Sigmoid colon (tissue), 7 donors: Measurements from ENCODE around the gene MAS1L. TPM values are rescaled to one million over a fixed set of nuclear protein-coding genes. Genes with fewer than 3 reads are reported as not detected.
"Not testable (repeated sequence)": the region's sequence is repeated elsewhere in the genome, so short reads cannot be mapped to it uniquely, and the experiment has no call there.

Source experiments
- DNase-seq: peaks from one replicate; pipeline ENCODE4 v3.0.0-alpha.2; 2019
- H3K27ac ChIP-seq, 4 donors: fragments of 200-600 bp; sonication (generic); one replicate each; pipeline ENCODE4 v1.5.1; 2016 to 2019; ENCODE audit warnings: mild to moderate bottlenecking in 1 of 4
- H3K27me3 ChIP-seq, 3 donors: fragments of 200-600 bp; sonication (generic); one replicate each; pipeline ENCODE4 v1.5.1; 2019; ENCODE audit warnings: mild to moderate bottlenecking in 1 of 3
- H3K36me3 ChIP-seq, 4 donors: fragments of 200-600 bp; sonication (generic); one replicate each; pipeline ENCODE4 v1.5.1; 2016 to 2019
- H3K4me1 ChIP-seq, 4 donors: fragments of 200-600 bp; sonication (generic); one replicate each; pipeline ENCODE4 v1.5.1; 2017 to 2019
- H3K4me3 ChIP-seq, 4 donors: fragments of 200-600 bp; sonication (generic); one replicate each; pipeline ENCODE4 v1.5.1; 2017 to 2019; ENCODE audit warnings: mild to moderate bottlenecking in 2 of 4, moderate library complexity in 1 of 4
- H3K9me3 ChIP-seq, 4 donors: fragments of 200-600 bp in 3 of 4; sonication (generic) in 3 of 4; one replicate each; pipeline versions ENCODE4 v1.5.1 to v1.6.1; 2013 to 2019
- CTCF ChIP-seq, 4 experiments: fragments of 450-650 bp in 3 of 4; fragments of 200-600 bp in 1 of 4; IDR thresholded peaks; one replicate each; pipeline ENCODE4 v1.5.1; 2016 to 2019; ENCODE audit warnings: antibody characterized with exemption in 4 of 4, mild to moderate bottlenecking in 3 of 4, moderate library complexity in 2 of 4
- EP300 ChIP-seq, 4 donors: sonication (generic); formaldehyde crosslinking; IDR thresholded peaks; one replicate each; pipeline ENCODE4 v1.6.1; 2017; ENCODE audit warnings: antibody characterized with exemption in 4 of 4
- POLR2A ChIP-seq, 2 donors: fragments of 450-650 bp; IDR thresholded peaks; one replicate each; pipeline ENCODE4 v1.6.1; 2016; ENCODE audit warnings: antibody characterized with exemption in 2 of 2, mild to moderate bottlenecking in 2 of 2, moderate library complexity in 2 of 2
- POLR2AphosphoS5 ChIP-seq, 4 donors: sonication (generic); formaldehyde crosslinking; IDR thresholded peaks; one replicate each; pipeline ENCODE4 v1.6.1; 2017; ENCODE audit warnings: antibody characterized with exemption in 4 of 4
- WGBS, 2 donors: extraction: QIAGEN DNeasy Blood & Tissue Kit; methylation state at CpG; one replicate each; pipeline ENCODE4 v1.1.7; 2013; 5-methylcytosine and 5-hydroxymethylcytosine counted together
- intact Hi-C: fragments of 100-400 bp; cut with DNase I; formaldehyde crosslinking; loops from one replicate; pipeline ENCODE4 v1.15.1; 2023
- polyA plus RNA-seq, 3 donors: library from polyadenylated mRNA; stranded (reverse); fragments of 200-250 nt; gene quantifications; one replicate each; pipeline ENCODE4 v1.2.3, GENCODE V29; 2013
- total RNA-seq, 4 donors: library from RNA; depleted of rRNA; stranded (reverse); fragments of >200 nt; gene quantifications; one replicate each; pipeline ENCODE4 v1.1.0, GENCODE V29; 2016
- donor health status: healthy with polysubstance abuse.
- donor health status: Bipolar disorder and iron deficiency.
- donor health status: healthy.

Gene MAS1L
- total and polyA plus RNA-seq, 7 donors: not detected

GRCh38 chr6:29442719-29443118 is 45.0 kb downstream of the MAS1L start:
- H3K27me3 ChIP-seq: no peaks in the 10 kb centered on the region
- 86 to 94% methylated on average over 1 of the region's 1 CpG for WGBS, 2 donors
- H3K9me3 ChIP-seq: no peaks in the 10 kb centered on the region
- intact Hi-C loops: no loop called here
- no peak overlapping the region for H3K27ac ChIP-seq
- no peak overlapping the region for H3K4me3 ChIP-seq
- TF ChIP-seq EP300 (IDR thresholded peaks at IDR 0.05) (no peak), POLR2AphosphoS5 (IDR thresholded peaks at IDR 0.05) (no peak), CTCF (IDR thresholded peaks at IDR 0.05) (no peak), POLR2A (IDR thresholded peaks at IDR 0.05) (no peak)
- no peaks in the 10 kb centered on the region for H3K36me3 ChIP-seq
- H3K4me1 ChIP-seq: no peaks in the 10 kb centered on the region
- no peak for DNase-seq

GRCh38 chr6:29439006-29439405 is 48.8 kb downstream of the MAS1L start, which contains the start of gene OR10C1:
OR10C1 (plus strand) TSS chr6:29439306; CDS start chr6:29440016, 710 bp downstream.
- Histone ChIP-seq H3K4me3 (no peak within 1 kb of the TSS), H3K4me1 (no peaks in the 10 kb centered on the region), H3K27me3 (no peaks in the 10 kb centered on the region), H3K36me3 (no peaks in the 10 kb centered on the region), H3K27ac (no peak within 1 kb of the TSS), H3K9me3 (no peaks in the 10 kb centered on the region)
- no peak for DNase-seq
- TF ChIP-seq EP300 (IDR thresholded peaks at IDR 0.05): no peak
- TF ChIP-seq CTCF (IDR thresholded peaks at IDR 0.05): no peak
- no peak for TF ChIP-seq POLR2AphosphoS5 (IDR thresholded peaks at IDR 0.05)
- TF ChIP-seq POLR2A (IDR thresholded peaks at IDR 0.05): no peak
- intact Hi-C loops: no loop called here

GRCh38 chr6:29436730-29437129 is 51.0 kb downstream of the MAS1L start:
- H3K27me3 ChIP-seq, intact Hi-C loops: not testable (repeated sequence)

More at GRCh38 chr6:29436730-29437129, 51.0 kb downstream of the MAS1L start:
- not testable (repeated sequence) for DNase-seq, H3K4me3 ChIP-seq, H3K4me1 ChIP-seq, H3K36me3 ChIP-seq, H3K9me3 ChIP-seq, H3K27ac ChIP-seq
- WGBS, 2 donors: 77 to 86% methylated on average over 18 of the region's 18 CpGs

Other genes with a start within 250 kb of the MAS1L start
- gene OR14J1, start 186.3 kb downstream of the MAS1L start, total RNA-seq: not detected
- gene OR14J1, start 186.3 kb downstream of the MAS1L start, polyA plus RNA-seq: not detected
- not detected for gene OR5V1, start 119.1 kb downstream of the MAS1L start, total RNA-seq
- not detected for gene OR5V1, start 119.1 kb downstream of the MAS1L start, polyA plus RNA-seq
- not detected for gene OR12D3, start 112.7 kb downstream of the MAS1L start, total RNA-seq
- not detected for gene OR12D3, start 112.7 kb downstream of the MAS1L start, polyA plus RNA-seq
- not detected for gene OR12D2, start 92.3 kb downstream of the MAS1L start, total RNA-seq
- gene OR12D2, start 92.3 kb downstream of the MAS1L start, polyA plus RNA-seq: not detected
- gene OR12D1, start 73.0 kb downstream of the MAS1L start, total RNA-seq: not detected
- gene OR12D1, start 73.0 kb downstream of the MAS1L start, polyA plus RNA-seq: not detected
- not detected for gene OR10C1, start 48.6 kb downstream of the MAS1L start, total RNA-seq
- gene OR10C1, start 48.6 kb downstream of the MAS1L start, polyA plus RNA-seq: not detected
- not detected for gene OR11A1, start 30.9 kb downstream of the MAS1L start, total RNA-seq
- gene OR11A1, start 30.9 kb downstream of the MAS1L start, polyA plus RNA-seq: not detected
- not detected for gene OR2H1, start 30.8 kb downstream of the MAS1L start, total RNA-seq
- not detected for gene OR2H1, start 30.8 kb downstream of the MAS1L start, polyA plus RNA-seq
- gene UBD, start 71.8 kb upstream of the MAS1L start, total RNA-seq: under 1 TPM in 1 of 4 donors, not detected in 3; 0.71 TPM
- 100 to 1,000 TPM in 1 of 3 donors, 10 to 100 TPM in 1, 1 to 10 TPM in 1; 4.8 to 207 (median 15.3) TPM for gene UBD, start 71.8 kb upstream of the MAS1L start, polyA plus RNA-seq
- gene OR2H2, start 97.2 kb upstream of the MAS1L start, total RNA-seq: not detected
- not detected for gene OR2H2, start 97.2 kb upstream of the MAS1L start, polyA plus RNA-seq
- 10 to 100 TPM; 26.5 to 73.9 (median 46.0) TPM for gene GABBR1, start 145.2 kb upstream of the MAS1L start, total RNA-seq
- 10 to 100 TPM in 1 of 3 donors, 1 to 10 TPM in 1, under 1 TPM in 1; 0.92 to 20.6 (median 4.2) TPM for gene GABBR1, start 145.2 kb upstream of the MAS1L start, polyA plus RNA-seq
- not detected for gene MOG, start 169.1 kb upstream of the MAS1L start, total RNA-seq
- gene MOG, start 169.1 kb upstream of the MAS1L start, polyA plus RNA-seq: under 1 TPM in 1 of 3 donors, not detected in 2; 0.22 TPM
- not detected for gene ZFP57, start 193.2 kb upstream of the MAS1L start, total RNA-seq
- under 1 TPM in 1 of 3 donors, not detected in 2; 0.03 TPM for gene ZFP57, start 193.2 kb upstream of the MAS1L start, polyA plus RNA-seq
- 10 to 100 TPM; 33.4 to 74.2 (median 38.5) TPM for gene HLA-F, start 235.5 kb upstream of the MAS1L start, total RNA-seq
- gene HLA-F, start 235.5 kb upstream of the MAS1L start, polyA plus RNA-seq: 100 to 1,000 TPM in 1 of 3 donors, 10 to 100 TPM in 2; 43.2 to 504 (median 70.7) TPM